ENCODE data around the gene SHROOM2. TPM values are rescaled to one million over a fixed set of nuclear protein-coding genes. Genes with fewer than 3 reads are reported as not detected.
A peak's percentile ranks its signal among the peaks of the same experiment; 100 is the strongest.

The SHROOM2 gene
- total RNA-seq, 1 donor, result 4.3 TPM

DNA sequence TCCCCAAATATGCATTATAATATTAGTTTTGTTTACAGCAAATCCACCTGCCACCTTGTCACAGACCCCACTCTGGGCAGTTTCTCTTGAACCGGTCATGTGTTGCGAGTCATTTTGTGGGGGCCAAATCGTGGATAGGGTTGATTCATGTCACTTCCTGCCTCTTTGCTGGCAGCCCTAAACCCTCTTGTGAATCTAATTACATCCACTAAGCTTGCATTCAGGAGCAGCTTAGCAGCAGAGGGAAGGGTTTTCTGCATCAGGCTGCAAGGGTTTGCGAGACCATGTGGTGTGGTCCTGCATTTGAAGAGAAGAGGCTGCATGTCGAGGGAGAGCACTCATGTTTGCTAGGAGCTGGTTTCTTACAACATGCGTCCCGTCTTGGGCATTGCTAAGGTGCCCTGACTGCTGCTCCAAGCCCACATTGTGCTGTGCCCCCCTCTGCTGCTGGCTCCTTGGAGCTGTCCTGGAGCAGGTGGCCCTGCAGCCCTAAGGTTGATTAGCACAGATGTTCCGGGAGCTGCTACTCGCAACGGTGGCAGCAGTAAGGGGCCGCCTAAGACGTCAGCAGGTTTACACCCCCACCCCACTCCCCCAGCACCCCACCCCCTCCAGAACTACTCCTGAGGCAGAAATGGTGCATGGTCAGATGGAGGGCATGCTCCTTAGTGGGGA, 92.1 kb downstream of the SHROOM2 start:
- no peak overlapping the region for H3K4me3 ChIP-seq (ENCODE audit: low read depth, low read length)
- DNase-seq (ENCODE audit: low read depth), result no peak
- TF ChIP-seq, protein P1, sequence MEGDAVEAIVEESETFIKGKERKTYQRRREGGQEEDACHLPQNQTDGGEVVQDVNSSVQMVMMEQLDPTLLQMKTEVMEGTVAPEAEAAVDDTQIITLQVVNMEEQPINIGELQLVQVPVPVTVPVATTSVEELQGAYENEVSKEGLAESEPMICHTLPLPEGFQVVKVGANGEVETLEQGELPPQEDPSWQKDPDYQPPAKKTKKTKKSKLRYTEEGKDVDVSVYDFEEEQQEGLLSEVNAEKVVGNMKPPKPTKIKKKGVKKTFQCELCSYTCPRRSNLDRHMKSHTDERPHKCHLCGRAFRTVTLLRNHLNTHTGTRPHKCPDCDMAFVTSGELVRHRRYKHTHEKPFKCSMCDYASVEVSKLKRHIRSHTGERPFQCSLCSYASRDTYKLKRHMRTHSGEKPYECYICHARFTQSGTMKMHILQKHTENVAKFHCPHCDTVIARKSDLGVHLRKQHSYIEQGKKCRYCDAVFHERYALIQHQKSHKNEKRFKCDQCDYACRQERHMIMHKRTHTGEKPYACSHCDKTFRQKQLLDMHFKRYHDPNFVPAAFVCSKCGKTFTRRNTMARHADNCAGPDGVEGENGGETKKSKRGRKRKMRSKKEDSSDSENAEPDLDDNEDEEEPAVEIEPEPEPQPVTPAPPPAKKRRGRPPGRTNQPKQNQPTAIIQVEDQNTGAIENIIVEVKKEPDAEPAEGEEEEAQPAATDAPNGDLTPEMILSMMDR (IDR thresholded peaks at IDR 0.05; ENCODE audit: insufficient read depth, low read depth, low read length), result no peak

DNA sequence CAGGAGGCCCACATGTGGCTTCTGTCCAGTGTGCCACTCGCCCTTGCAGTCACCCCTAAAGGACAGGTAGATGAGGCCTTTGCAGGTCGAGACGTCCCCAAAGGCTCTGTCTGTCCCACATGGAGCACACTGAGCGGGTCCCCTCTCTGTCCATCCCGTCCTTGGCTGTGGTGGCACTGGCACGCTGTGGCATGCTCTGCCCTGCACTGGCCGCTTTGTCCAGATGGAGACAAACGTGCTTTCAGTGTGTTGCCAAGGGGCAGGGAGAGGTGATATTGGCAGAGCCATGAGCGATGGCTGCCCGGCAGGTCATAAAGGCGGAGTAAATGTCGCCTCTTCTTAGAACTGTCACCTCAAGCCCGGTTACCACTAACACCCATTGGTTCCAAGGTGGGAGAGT, 94.0 kb downstream of the SHROOM2 start:
- TF ChIP-seq, protein P1 (IDR thresholded peaks at IDR 0.05; ENCODE audit: insufficient read depth, low read depth, low read length), result no peak
- no peak for DNase-seq (ENCODE audit: low read depth)
- no peak overlapping the region for H3K4me3 ChIP-seq (ENCODE audit: low read depth, low read length)

DNA sequence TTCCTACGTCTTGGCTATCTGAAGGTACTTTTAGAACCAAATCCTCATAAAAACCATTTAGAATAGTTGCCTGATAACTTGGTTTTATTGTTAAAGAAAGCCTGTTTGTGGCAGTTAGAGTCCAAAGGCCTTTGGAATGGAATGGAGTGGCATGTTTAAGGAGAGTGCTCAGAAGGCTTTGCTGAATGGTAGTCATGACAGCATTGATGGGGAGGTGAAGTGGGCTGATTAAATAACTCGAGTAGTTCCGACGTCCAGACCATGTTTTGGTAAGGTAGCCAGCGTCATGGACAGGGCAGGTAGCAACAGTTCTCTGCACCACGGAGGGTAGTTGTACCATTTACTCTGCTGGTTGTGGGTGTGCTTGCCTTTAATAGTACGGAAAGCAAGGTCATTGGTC, 94.6 kb downstream of the SHROOM2 start:
- H3K4me3 ChIP-seq (ENCODE audit: low read depth, low read length), result no peak overlapping the region
- TF ChIP-seq, protein P1 (IDR thresholded peaks at IDR 0.05; ENCODE audit: insufficient read depth, low read depth, low read length), result no peak
- no peak for DNase-seq (ENCODE audit: low read depth)

DNA sequence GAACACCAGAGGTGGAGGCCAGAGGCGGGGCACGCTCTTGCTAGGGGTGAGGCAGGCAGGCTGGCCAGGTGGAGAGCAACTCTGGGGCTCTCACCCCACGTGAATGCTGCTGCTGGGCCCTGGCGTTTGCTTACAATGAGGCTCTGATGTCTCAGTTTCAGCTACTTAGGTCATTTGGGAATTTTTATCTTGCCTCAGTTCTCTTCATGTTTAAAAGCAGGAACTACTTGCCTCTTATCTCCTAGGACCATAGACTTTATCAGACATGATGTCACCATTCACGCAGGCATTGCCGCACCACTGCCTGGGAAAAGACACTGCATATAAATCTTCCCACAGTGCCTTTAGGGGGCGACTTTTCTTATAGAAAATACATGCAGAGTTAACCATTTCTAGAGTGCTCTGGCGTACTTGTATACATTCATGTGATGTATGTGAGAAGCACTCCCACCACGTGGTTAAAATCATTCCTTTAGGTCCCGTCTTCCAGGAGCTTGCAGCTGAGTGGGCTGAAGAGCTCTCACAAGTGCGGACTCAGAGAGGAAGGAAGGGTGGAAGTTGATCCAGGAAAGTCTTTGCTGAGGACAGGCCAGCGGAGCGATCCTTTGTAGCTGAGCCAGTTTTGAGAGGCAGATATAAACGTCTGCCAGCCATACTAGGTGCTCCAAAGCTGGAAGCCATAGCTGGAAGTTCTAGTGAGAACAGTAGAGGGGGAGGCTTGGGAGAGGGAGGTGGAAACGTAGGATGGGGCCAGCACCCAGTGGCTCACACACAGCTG, 96.6 kb downstream of the SHROOM2 start:
- TF ChIP-seq, protein P1 (IDR thresholded peaks at IDR 0.05; ENCODE audit: insufficient read depth, low read depth, low read length), result no peak
- peak; percentile 90 for DNase-seq (ENCODE audit: low read depth)
- H3K4me3 ChIP-seq (ENCODE audit: low read depth, low read length), result no peak overlapping the region

DNA sequence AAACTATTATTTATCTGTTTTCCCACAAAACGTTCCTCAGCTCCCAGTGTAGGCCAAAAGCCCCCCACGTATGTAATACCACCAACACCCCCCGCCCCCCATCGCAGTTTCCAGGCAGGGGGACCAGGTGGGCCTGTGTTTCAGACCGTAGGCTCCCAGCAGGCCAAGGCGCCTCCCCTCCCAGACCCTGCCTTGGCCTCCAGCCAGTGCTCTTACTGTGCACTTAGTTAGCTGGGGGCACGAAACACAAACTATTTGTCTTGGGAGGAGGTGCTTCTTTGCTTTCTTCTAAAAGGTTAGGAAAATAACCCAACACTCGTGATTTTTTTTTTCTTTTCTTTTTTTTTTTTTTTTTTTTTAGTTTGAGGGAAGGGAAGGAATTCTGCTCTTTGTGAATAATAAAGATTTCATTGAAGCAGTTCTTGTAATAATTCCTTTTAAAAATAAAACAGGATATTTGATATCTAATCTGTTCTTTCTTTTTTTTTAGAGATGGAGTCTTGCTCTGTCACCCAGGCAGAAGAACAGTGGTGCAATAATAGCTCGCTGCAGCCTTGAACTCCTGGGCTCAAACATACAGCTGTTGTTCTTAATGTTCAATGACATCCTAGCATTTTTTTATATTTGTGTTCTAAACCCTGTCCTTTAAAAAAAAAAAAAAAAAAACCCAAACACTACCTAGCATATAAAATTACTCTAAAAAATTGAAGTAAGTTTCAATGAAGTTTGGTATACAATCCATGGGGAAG, 98.0 kb downstream of the SHROOM2 start:
- no peak overlapping the region for H3K4me3 ChIP-seq (ENCODE audit: low read depth, low read length)
- DNase-seq (ENCODE audit: low read depth), result no peak
- TF ChIP-seq, protein P1 (IDR thresholded peaks at IDR 0.05; ENCODE audit: insufficient read depth, low read depth, low read length), result no peak

DNA sequence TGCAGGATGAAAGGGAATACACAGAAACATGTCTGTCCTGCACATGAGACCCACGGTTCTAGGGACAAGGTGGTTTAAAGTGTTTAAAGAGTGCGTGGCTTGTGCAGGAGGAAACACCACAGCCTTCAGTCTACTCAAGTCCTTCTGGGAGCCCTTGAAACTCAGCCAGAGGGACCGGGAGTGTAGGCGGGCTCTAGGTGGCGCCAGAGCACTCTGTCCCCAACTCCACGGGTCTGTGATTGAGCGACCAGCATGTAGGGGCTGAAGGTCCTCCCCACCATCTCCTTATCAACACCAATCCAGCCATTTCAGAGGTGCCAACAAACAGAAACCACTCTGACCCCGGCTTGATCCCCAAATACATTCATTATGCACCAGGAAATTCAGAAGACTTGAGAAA, 98.9 kb downstream of the SHROOM2 start:
- peak; percentile 69 for DNase-seq (ENCODE audit: low read depth)
- no peak overlapping the region for H3K4me3 ChIP-seq (ENCODE audit: low read depth, low read length)
- TF ChIP-seq, protein P1 (IDR thresholded peaks at IDR 0.05; ENCODE audit: insufficient read depth, low read depth, low read length), result peak; percentile 69
